PC-9 (cell line): ENCODE results near the gene VPS8. TPM values are rescaled to one million over a fixed set of nuclear protein-coding genes. Genes with fewer than 3 reads are reported as not detected.

Experiments
- BruUV-seq: library from RNA; stranded (reverse); fragments of 400-500 nt; replicated peaks from 2 replicates; lab custom pipeline; 2021; lab: Mats Ljungman, UMichigan
- CTCF ChIA-PET: fragments of 300-600 bp; sonication (Branson Sonifier 250); formaldehyde crosslinking; loops from one replicate; lab custom pipeline; 2022; ENCODE audit warnings: antibody characterized with exemption; lab: Charles Lee
- POLR2A ChIA-PET: fragments of 300-600 bp; sonication (Branson Sonifier 250); formaldehyde crosslinking; loops from one replicate; lab custom pipeline; 2022; ENCODE audit warnings: antibody characterized with exemption; ENCODE audit not compliant: unreplicated experiment; lab: Charles Lee
- DNase-seq, 2 experiments: peaks; one replicate each; pipeline versions ENCODE4 v3.0.0 to v3.0.0-alpha.2; 2015 to 2022; ENCODE audit warnings: mixed read lengths in 1 of 2
- H2AFZ ChIP-seq: fragments of 200-600 bp; sonication (generic); 2 replicates; pipeline ENCODE4 v1.8.1; 2017; ENCODE audit warnings: antibody characterized with exemption
- H3F3A ChIP-seq: fragments of 200-600 bp; sonication (generic); 2 replicates; pipeline ENCODE4 v1.8.1; 2017; ENCODE audit warnings: antibody characterized with exemption, mild to moderate bottlenecking, low read depth; ENCODE audit not compliant: insufficient read depth
- H3K27ac ChIP-seq: fragments of 200-600 bp; sonication (generic); 2 replicates; pipeline ENCODE4 v1.6.1; 2016; ENCODE audit warnings: mixed run types
- H3K27me3 ChIP-seq: fragments of 200-600 bp; sonication (generic); 2 replicates; pipeline ENCODE4 v1.6.1; 2016; ENCODE audit warnings: low read depth, mixed run types; ENCODE audit not compliant: insufficient read depth
- H3K36me3 ChIP-seq: fragments of 200-600 bp; sonication (generic); 2 replicates; pipeline ENCODE4 v1.6.1; 2016; ENCODE audit warnings: low read depth, mixed run types
- H3K4me1 ChIP-seq: fragments of 200-600 bp; sonication (generic); replicated peaks from 2 replicates; pipeline ENCODE4 v1.6.1; 2016; ENCODE audit warnings: mixed run types; ENCODE audit not compliant: insufficient read depth
- H3K4me2 ChIP-seq: fragments of 200-600 bp; sonication (generic); 2 replicates; pipeline ENCODE4 v1.6.1; 2017; ENCODE audit warnings: mixed run types
- H3K4me3 ChIP-seq: fragments of 200-600 bp; sonication (generic); 2 replicates; pipeline ENCODE4 v1.6.1; 2016; ENCODE audit warnings: mixed run types
- H3K79me2 ChIP-seq: fragments of 200-600 bp; sonication (generic); 2 replicates; pipeline ENCODE4 v1.6.1; 2017; ENCODE audit warnings: low read depth, mixed run types
- H3K9me2 ChIP-seq: fragments of 200-600 bp; sonication (generic); 2 replicates; pipeline ENCODE4 v1.8.1; 2017; ENCODE audit warnings: mild to moderate bottlenecking; ENCODE audit not compliant: insufficient read depth
- H3K9me3 ChIP-seq: fragments of 200-600 bp; sonication (generic); 2 replicates; pipeline ENCODE4 v1.8.1; 2016; ENCODE audit warnings: low read depth; ENCODE audit not compliant: insufficient read depth
- H4K20me1 ChIP-seq: fragments of 200-600 bp; sonication (generic); 2 replicates; pipeline ENCODE4 v1.8.1; 2017; ENCODE audit not compliant: insufficient read depth
- EZH2 ChIP-seq: fragments of 200-600 bp; sonication (generic); IDR thresholded peaks from 2 replicates; pipeline ENCODE4 v1.8.0; 2017; ENCODE audit warnings: antibody characterized with exemption, low read depth
- intact Hi-C: fragments of 100-400 bp; cut with micrococcal nuclease; formaldehyde crosslinking; loops from one replicate; pipeline ENCODE4 v1.10.0; 2022; ENCODE audit not compliant: unreplicated experiment
- total RNA-seq: library from RNA; stranded (reverse); gene quantifications from 2 replicates; pipeline ENCODE4 v1.2.3, GENCODE V29; 2021
- TF ChIP-seq, protein P1 (sequence below): fragments of 200-600 bp; sonication (generic); conservative IDR thresholded peaks from 2 replicates; pipeline ENCODE4 v1.6.1; 2017; ENCODE audit warnings: mixed run types, antibody characterized with exemption, mild to moderate bottlenecking, moderate library complexity

Gene VPS8
- total RNA-seq, 1 experiment from 2014 or later = 80.8 TPM

DNA sequence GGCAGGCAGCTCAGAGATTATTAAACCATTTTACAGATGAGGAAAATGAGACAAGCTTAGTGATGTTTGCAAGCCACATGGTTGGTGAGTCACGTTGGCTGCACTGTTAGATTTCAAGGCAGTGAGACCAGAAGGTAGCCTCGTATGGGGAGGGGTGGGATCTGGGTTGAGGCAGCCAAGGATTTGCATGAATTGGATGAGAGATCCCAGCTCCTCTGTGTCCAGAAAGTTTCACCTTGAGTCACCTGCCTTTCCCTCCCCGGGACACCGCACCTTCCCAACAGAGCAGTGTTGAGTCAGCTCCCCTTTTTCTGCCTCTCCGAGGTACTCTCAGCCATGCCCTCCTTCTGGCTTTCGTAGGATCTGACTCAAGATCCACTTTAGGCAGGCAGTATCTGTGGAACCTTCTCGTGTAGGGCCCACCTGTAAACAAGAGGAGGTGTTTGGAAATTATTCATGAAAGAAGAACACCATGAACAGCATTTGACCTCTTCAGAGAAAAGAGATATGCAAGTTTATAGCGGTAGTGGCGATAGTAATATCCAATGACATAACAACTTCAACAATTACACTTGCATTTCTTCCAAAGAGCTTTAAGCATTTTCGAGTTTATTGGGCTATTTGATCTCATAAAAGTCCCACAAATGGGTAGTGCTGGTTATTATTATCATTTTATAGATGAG lies 46.8 kb upstream of the VPS8 start:
- H3K79me2 ChIP-seq = no peaks in the 10 kb centered on the region
- peak in 1 of 2 experiments; percentile 64 for DNase-seq
- ChIA-PET POLR2A (interaction anchor here (0.6 to 0.7 kb wide), 4 partner anchors 24 to 205 kb away, joined by 3 to 5 read pairs (median 4); no protein-coding TSS in a partner anchor), CTCF (interaction anchor here (0.6 to 1.0 kb wide), 4 partner anchors 29 to 288 kb away, joined by 3 to 13 read pairs (median 5); partner anchors contain the start of gene EPHB3)
- intact Hi-C loops = loop anchor here (2.0 kb wide), 1 partner anchor 26 kb away; no protein-coding TSS in a partner anchor
- no peaks in the 10 kb centered on the region for H3K9me3 ChIP-seq
- H3F3A ChIP-seq = peaks cover 16% of the 10 kb centered on the region; the same call in 1 of the 2 replicates
- no peaks in the 10 kb centered on the region for H3K9me2 ChIP-seq
- H4K20me1 ChIP-seq = no peaks in the 10 kb centered on the region
- H3K36me3 ChIP-seq = no peaks in the 10 kb centered on the region
- H3K27ac ChIP-seq = peak overlapping the region; percentile 57
- H3K4me1 ChIP-seq = peaks cover 15% of the 10 kb centered on the region
- no peak overlapping the region for H3K4me3 ChIP-seq
- H2AFZ ChIP-seq = no peak overlapping the region
- no TSS peak for BruUV-seq
- peaks cover 10% of the 10 kb centered on the region; the same call in 1 of the 2 replicates for H3K27me3 ChIP-seq
- peak overlapping the region; percentile 46 for H3K4me2 ChIP-seq
- TF ChIP-seq, protein P1, sequence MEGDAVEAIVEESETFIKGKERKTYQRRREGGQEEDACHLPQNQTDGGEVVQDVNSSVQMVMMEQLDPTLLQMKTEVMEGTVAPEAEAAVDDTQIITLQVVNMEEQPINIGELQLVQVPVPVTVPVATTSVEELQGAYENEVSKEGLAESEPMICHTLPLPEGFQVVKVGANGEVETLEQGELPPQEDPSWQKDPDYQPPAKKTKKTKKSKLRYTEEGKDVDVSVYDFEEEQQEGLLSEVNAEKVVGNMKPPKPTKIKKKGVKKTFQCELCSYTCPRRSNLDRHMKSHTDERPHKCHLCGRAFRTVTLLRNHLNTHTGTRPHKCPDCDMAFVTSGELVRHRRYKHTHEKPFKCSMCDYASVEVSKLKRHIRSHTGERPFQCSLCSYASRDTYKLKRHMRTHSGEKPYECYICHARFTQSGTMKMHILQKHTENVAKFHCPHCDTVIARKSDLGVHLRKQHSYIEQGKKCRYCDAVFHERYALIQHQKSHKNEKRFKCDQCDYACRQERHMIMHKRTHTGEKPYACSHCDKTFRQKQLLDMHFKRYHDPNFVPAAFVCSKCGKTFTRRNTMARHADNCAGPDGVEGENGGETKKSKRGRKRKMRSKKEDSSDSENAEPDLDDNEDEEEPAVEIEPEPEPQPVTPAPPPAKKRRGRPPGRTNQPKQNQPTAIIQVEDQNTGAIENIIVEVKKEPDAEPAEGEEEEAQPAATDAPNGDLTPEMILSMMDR = no peak
- no peak for TF ChIP-seq EZH2

DNA sequence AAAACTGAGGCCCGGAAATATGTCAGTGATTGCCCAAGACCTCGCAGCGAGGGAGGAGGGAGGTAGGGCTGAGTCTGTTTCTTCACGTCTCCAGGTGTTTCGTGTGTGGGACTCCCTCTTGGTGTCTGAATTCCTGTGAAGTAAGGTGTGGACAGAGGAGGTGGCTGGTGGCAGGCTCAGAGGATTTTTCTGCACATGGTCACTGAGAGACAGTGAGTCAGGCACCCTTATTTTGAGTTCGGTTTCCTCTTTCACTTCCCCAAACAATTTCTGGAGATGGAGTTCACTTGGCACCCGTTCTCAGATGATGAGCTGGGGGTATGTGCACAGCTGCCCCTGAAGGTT lies 46.3 kb upstream of the VPS8 start:
- H3K36me3 ChIP-seq = no peaks in the 10 kb centered on the region
- H3K27ac ChIP-seq = peak overlapping the region; percentile 57
- ChIA-PET POLR2A (interaction anchor here (0.6 to 0.7 kb wide), 3 partner anchors 25 to 158 kb away, joined by 3 to 4 read pairs (median 3); no protein-coding TSS in a partner anchor), CTCF (interaction anchor here (0.6 to 1.0 kb wide), 2 partner anchors 204 to 289 kb away, joined by 7 to 13 read pairs; partner anchors contain the start of gene EPHB3)
- peak overlapping the region; percentile 46 for H3K4me2 ChIP-seq
- H3K79me2 ChIP-seq = no peaks in the 10 kb centered on the region
- peaks cover 15% of the 10 kb centered on the region; the same call in 1 of the 2 replicates for H3K27me3 ChIP-seq
- no peaks in the 10 kb centered on the region for H4K20me1 ChIP-seq
- H3F3A ChIP-seq = peaks cover 16% of the 10 kb centered on the region; the same call in 1 of the 2 replicates
- DNase-seq = peak; percentile 60 to 80
- BruUV-seq = no TSS peak
- intact Hi-C loops = loop anchor here (2.0 kb wide), 1 partner anchor 27 kb away; no protein-coding TSS in a partner anchor
- H3K9me2 ChIP-seq = no peaks in the 10 kb centered on the region
- no peaks in the 10 kb centered on the region for H3K9me3 ChIP-seq
- H2AFZ ChIP-seq = no peak overlapping the region
- TF ChIP-seq, protein P1 = no peak
- no peak for TF ChIP-seq EZH2
- peaks cover 15% of the 10 kb centered on the region for H3K4me1 ChIP-seq
- no peak overlapping the region for H3K4me3 ChIP-seq

DNA sequence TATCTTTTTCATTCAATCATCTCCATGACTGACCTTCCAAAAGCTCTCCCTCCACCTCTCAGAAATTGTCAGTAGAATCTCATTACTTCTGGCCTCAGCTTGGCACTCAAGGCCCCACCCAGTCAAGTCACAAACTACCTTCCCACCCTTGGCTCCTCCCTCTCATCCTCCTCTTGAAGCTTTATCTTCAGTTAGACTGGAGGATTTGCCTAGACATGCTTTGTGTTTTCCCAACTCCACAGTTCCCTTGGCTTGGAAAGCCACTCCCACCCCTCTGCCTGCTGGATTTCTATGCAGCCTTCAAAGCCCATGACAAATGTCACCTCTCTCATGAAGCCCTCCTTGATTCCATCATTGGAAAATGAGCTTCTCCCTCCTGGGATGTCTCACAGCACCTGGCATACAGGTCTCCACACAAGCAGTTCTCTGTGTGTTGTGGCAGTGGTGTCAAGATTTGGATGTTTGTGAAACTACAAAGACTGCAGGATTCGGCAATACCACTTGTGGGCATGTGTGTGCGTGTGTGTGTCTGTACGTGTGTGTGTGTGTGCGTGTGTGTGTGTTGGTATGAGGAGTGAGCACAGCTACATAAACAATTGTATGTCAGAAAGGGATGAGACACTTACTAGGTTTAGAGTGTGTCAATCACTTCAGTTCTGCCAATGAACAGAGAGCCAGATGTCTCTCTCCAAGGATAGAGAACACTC lies 45.3 kb upstream of the VPS8 start:
- ChIA-PET CTCF (no interaction called here), POLR2A (interaction anchor here (0.6 kb wide), 2 partner anchors 66 to 78 kb away, joined by 6 read pairs; no protein-coding TSS in a partner anchor)
- Histone ChIP-seq H3K4me2 (no peak overlapping the region), H3K9me2 (no peaks in the 10 kb centered on the region), H3K27me3 (peaks cover 23% of the 10 kb centered on the region; the same call in 1 of the 2 replicates), H3K79me2 (no peaks in the 10 kb centered on the region), H3K4me1 (peaks cover 15% of the 10 kb centered on the region), H4K20me1 (no peaks in the 10 kb centered on the region), H3K27ac (no peak overlapping the region), H3K9me3 (no peaks in the 10 kb centered on the region), H2AFZ (no peak overlapping the region), H3F3A (peaks cover 16% of the 10 kb centered on the region; the same call in 1 of the 2 replicates), H3K4me3 (no peak overlapping the region), H3K36me3 (no peaks in the 10 kb centered on the region)
- intact Hi-C loops = no loop called here
- TF ChIP-seq, protein P1 = no peak
- TF ChIP-seq EZH2 = no peak
- no TSS peak for BruUV-seq
- no peak for DNase-seq
